Esophagus squamous epithelium (tissue), 5 donors: ENCODE measurements around the gene DHPS. TPM values are rescaled to one million over a fixed set of nuclear protein-coding genes. Genes with fewer than 3 reads are reported as not detected.
"Not testable (repeated sequence)": the region's sequence is repeated elsewhere in the genome, so short reads cannot be mapped to it uniquely, and the experiment has no call there.

Source experiments
- DNase-seq: peaks from one replicate; lab custom pipeline; 2025; lab: John Stamatoyannopoulos, UW
- H3K27ac ChIP-seq, 4 donors: fragments of 200-600 bp; sonication (generic); one replicate each; pipeline ENCODE4 v1.5.1; 2016 to 2019; ENCODE audit warnings: mild to moderate bottlenecking in 1 of 4
- H3K27me3 ChIP-seq, 4 donors: fragments of 200-600 bp; sonication (generic); 1 replicate in 3 of 4; 2 replicates in 1 of 4; pipeline versions ENCODE4 v1.5.1 to v1.6.0; 2017 to 2021; ENCODE audit warnings: antibody characterized with exemption in 1 of 4
- H3K36me3 ChIP-seq, 3 donors: fragments of 200-600 bp; sonication (generic); one replicate each; pipeline ENCODE4 v1.5.1; 2016 to 2019
- H3K4me1 ChIP-seq, 3 donors: fragments of 200-600 bp; sonication (generic); one replicate each; pipeline ENCODE4 v1.5.1; 2017 to 2019
- H3K4me3 ChIP-seq, 4 donors: fragments of 200-600 bp; sonication (generic); 1 replicate in 3 of 4; 2 replicates in 1 of 4; pipeline ENCODE4 v1.5.1; 2016 to 2019; ENCODE audit warnings: mild to moderate bottlenecking in 2 of 4, moderate library complexity in 1 of 4
- H3K9me3 ChIP-seq, 3 donors: fragments of 200-600 bp; sonication (generic); one replicate each; pipeline ENCODE4 v1.5.1; 2016 to 2019
- CTCF ChIP-seq, 6 experiments: fragments of 450-650 bp in 4 of 6; fragments of 200-600 bp in 2 of 6; sonication (generic) in 2 of 6; IDR thresholded peaks; one replicate each; pipeline ENCODE4 v1.5.1; 2016 to 2019; ENCODE audit warnings: antibody characterized with exemption in 6 of 6, mild to moderate bottlenecking in 4 of 6, moderate library complexity in 4 of 6
- POLR2A ChIP-seq, 4 donors: fragments of 450-650 bp; IDR thresholded peaks; one replicate each; pipeline ENCODE4 v1.6.1; 2017; ENCODE audit warnings: antibody characterized with exemption in 4 of 4, mild to moderate bottlenecking in 4 of 4, moderate library complexity in 3 of 4
- WGBS, 2 donors: methylation state at CpG; one replicate each; pipeline ENCODE4 v1.1.5; 2018; 5-methylcytosine and 5-hydroxymethylcytosine counted together
- intact Hi-C: fragments of 100-400 bp; cut with DNase I; formaldehyde crosslinking; loops from one replicate; pipeline ENCODE4 v1.15.0; 2022
- total RNA-seq, 4 donors: library from RNA; depleted of rRNA; stranded (reverse); fragments of >200 nt; gene quantifications; one replicate each; pipeline ENCODE4 v1.1.0, GENCODE V29; 2016
- donor health status: DM: yes; HTN: yes; CAD: no.

DHPS gene
- total RNA-seq, 4 donors from 2014 or later, result 45.3 to 93.5 (median 51.5) TPM

DNA sequence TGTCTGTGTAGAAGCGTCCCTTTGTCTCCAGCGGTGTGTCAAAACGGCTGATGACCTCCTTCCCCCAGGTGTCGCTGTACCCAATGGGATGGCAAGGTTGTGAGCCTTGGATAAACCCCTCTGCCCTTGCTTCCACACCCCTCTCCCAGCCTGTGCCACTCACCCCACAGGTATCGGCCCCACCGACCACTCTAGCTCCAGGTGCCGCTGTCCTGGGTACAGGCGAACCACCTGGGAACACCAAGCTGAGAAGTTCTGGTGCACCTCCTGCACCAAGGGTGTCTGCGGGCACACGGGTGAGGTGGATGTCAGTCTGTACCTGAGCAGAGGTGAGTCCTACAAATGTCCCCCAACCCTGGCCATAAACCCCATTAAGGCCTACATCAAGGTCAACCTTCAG is 31.7 kb downstream of the DHPS start:
- no peak overlapping the region for H3K27ac ChIP-seq
- DNase-seq, result no peak
- 93 to 96% methylated on average over 6 to 10 of the region's 10 CpGs for WGBS, 2 donors
- intact Hi-C loops, result no loop called here
- H3K9me3 ChIP-seq, result no peaks in the 10 kb centered on the region
- no peaks in the 10 kb centered on the region for H3K27me3 ChIP-seq
- H3K36me3 ChIP-seq, result peaks cover 0 to 29% (median 4%) of the 10 kb centered on the region in 3 donors
- no peak overlapping the region for H3K4me3 ChIP-seq
- TF ChIP-seq CTCF (IDR thresholded peaks at IDR 0.05) (no peak), POLR2A (IDR thresholded peaks at IDR 0.05) (no peak)
- peaks cover 11 to 15% (median 12%) of the 10 kb centered on the region in 3 donors for H3K4me1 ChIP-seq

DNA sequence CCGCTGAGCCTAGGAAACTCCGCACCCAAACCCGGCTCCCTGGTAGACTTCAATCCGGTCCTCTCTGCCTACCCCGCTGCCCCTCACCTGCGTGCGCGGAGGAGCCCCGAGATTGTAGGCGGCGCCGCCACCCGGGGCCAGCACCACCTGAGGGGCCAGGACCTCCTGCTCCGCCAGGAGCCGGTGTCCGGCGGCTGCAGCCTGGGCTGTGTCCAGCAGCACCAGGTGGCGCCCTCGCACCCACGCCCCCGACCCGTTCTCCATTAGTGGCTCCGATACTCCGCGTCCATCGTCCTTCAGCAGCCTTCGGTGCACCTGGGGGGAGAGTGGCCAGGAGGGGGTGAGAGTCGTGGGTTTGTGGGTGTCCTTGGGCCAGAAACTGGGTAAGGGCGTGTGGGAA is 33.6 kb downstream of the DHPS start:
- peaks cover 0 to 17% (median 0%) of the 10 kb centered on the region in 3 donors for H3K36me3 ChIP-seq
- TF ChIP-seq CTCF (IDR thresholded peaks at IDR 0.05), result no peak
- no peaks in the 10 kb centered on the region for H3K9me3 ChIP-seq
- peaks cover 11 to 15% (median 12%) of the 10 kb centered on the region in 3 donors for H3K4me1 ChIP-seq
- intact Hi-C loops, result no loop called here
- peak overlapping the region in 3 of 4 donors; percentile 32 to 57 (median 35) for H3K4me3 ChIP-seq
- DNase-seq, result no peak
- H3K27me3 ChIP-seq, result no peaks in the 10 kb centered on the region
- WGBS, 2 donors, result 11 to 24% methylated on average over 3 to 24 of the region's 29 CpGs
- H3K27ac ChIP-seq, result no peak overlapping the region

- TF ChIP-seq POLR2A (IDR thresholded peaks at IDR 0.05) (no peak), CTCF (IDR thresholded peaks at IDR 0.05) (no peak)
- peaks cover 0 to 16% (median 0%) of the 10 kb centered on the region in 3 donors for H3K36me3 ChIP-seq
- no peaks in the 10 kb centered on the region for H3K27me3 ChIP-seq
- no peak for DNase-seq
- peak overlapping the region in 3 of 4 donors; percentile 32 to 57 (median 35) for H3K4me3 ChIP-seq
- H3K4me1 ChIP-seq, result peaks cover 11 to 15% (median 12%) of the 10 kb centered on the region in 3 donors
- H3K27ac ChIP-seq, result no peak overlapping the region
- H3K9me3 ChIP-seq, result no peaks in the 10 kb centered on the region
- 18 to 23% methylated on average over 12 to 19 of the region's 31 CpGs for WGBS, 2 donors
- intact Hi-C loops, result no loop called here
Measured at GRCh38 chr19:12647490-12648071, 34.1 kb downstream of the DHPS start.

DNA sequence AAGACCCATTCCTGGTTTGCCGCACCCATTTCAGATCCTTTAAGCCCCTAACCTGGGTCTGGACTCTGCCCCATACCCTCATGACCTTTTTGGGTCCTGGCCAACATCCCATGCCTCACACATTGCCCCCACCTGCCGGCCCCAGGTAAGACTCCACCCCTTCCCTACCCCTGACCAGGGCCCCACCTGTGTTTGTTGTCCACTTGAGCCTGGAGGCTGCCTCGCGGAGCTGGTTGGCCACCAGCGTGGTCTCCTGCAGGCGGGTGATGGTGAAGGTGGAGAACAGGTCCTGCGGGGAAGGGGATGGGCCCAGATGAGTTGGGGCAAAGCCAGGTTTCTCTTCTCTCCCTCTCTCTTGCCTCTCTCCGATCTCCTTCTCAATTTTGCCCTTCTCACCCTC is 34.6 kb downstream of the DHPS start:
- TF ChIP-seq POLR2A (IDR thresholded peaks at IDR 0.05) (no peak), CTCF (IDR thresholded peaks at IDR 0.05) (no peak)
- intact Hi-C loops, result no loop called here
- H3K27ac ChIP-seq, result no peak overlapping the region
- H3K36me3 ChIP-seq, result peaks cover 0 to 11% (median 0%) of the 10 kb centered on the region in 3 donors
- H3K4me3 ChIP-seq, result no peak overlapping the region
- peaks cover 11 to 15% (median 12%) of the 10 kb centered on the region in 3 donors for H3K4me1 ChIP-seq
- H3K9me3 ChIP-seq, result no peaks in the 10 kb centered on the region
- DNase-seq, result no peak
- no peaks in the 10 kb centered on the region for H3K27me3 ChIP-seq
- 61 to 71% methylated on average over 3 to 5 of the region's 8 CpGs for WGBS, 2 donors

- intact Hi-C loops, result no loop called here
- no peaks in the 10 kb centered on the region for H3K9me3 ChIP-seq
- H3K36me3 ChIP-seq, result peaks cover 0 to 6% (median 0%) of the 10 kb centered on the region in 3 donors
- no peak overlapping the region for H3K27ac ChIP-seq
- H3K4me3 ChIP-seq, result no peak overlapping the region
- DNase-seq, result no peak
- peaks cover 11 to 15% (median 12%) of the 10 kb centered on the region in 3 donors for H3K4me1 ChIP-seq
- H3K27me3 ChIP-seq, result no peaks in the 10 kb centered on the region
- TF ChIP-seq CTCF (IDR thresholded peaks at IDR 0.05) (no peak), POLR2A (IDR thresholded peaks at IDR 0.05) (no peak)
- 75 to 92% methylated on average over 8 of the region's 10 CpGs for WGBS, 2 donors
Measured at GRCh38 chr19:12646551-12646950, 35.1 kb downstream of the DHPS start.

- H3K9me3 ChIP-seq, DNase-seq, H3K4me3 ChIP-seq, intact Hi-C loops, H3K36me3 ChIP-seq, H3K27ac ChIP-seq, H3K27me3 ChIP-seq: not testable (repeated sequence)
- peaks cover 21 to 28% (median 21%) of the 10 kb centered on the region in 3 donors for H3K4me1 ChIP-seq
- WGBS, 2 donors, result 92 to 97% methylated on average over 7 to 14 of the region's 14 CpGs
Measured at GRCh38 chr19:12643716-12644115, 38.0 kb downstream of the DHPS start.
